NT2/D1 (cell line): ENCODE results near the gene P2RX6.

Experiments
- SUZ12 ChIP-seq: IDR thresholded peaks from 2 replicates; pipeline ENCODE4 v1.6.1; 2011; ENCODE audit not compliant: insufficient read length, insufficient read depth; ENCODE audit errors: extremely low read depth
- YY1 ChIP-seq: IDR thresholded peaks from 2 replicates; pipeline ENCODE4 v1.6.1; 2011; ENCODE audit not compliant: insufficient read length, insufficient read depth
- ZNF274 ChIP-seq: IDR thresholded peaks from 2 replicates; pipeline ENCODE4 v1.6.1; 2011; ENCODE audit warnings: mild to moderate bottlenecking, low read depth, low read length

DNA sequence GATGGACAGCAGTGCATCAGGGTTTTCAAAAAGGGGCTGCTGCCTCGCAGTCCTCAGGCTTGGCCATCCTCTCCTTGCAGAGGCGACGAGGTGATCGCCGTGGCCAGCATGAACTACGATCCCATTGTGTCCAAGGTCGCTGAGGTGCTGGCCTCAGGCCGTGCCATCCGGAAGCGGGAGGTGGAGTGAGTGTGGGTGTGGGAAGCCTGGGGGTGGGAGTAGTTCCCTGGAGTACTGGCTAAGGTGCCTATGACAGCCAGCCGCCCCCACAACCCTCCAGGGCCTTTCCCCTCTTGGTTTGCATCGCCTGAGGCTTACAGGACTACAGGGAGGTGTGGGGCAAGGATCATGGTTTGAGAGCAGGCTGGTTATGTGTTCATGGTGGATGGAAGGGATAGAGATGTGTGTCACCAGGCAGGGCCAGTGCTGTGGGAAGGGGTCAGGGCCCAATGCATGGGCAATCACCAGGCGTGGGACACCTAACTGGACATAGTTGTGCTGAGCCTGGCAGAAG, 35.0 kb upstream of the P2RX6 start:
- TF ChIP-seq ZNF274: no peak
- TF ChIP-seq YY1: no peak
- TF ChIP-seq SUZ12: no peak
